Body of pancreas (tissue), 4 donors: ENCODE data around the gene CFAP97D1. TPM values are rescaled to one million over a fixed set of nuclear protein-coding genes. Genes with fewer than 3 reads are reported as not detected.
A peak's percentile ranks its signal among the peaks of the same experiment; 100 is the strongest.

Experiments
- ATAC-seq: fragments of 150-250 bp; one replicate; pipeline ENCODE4 v1.9.1; 2016
- DNase-seq, 4 donors: peaks; one replicate each; pipeline ENCODE4 v3.0.0-alpha.2; 2019
- H3K27ac ChIP-seq, 4 donors: fragments of 200-600 bp; sonication (generic); 1 replicate in 3 of 4; 2 replicates in 1 of 4; pipeline versions ENCODE4 v1.5.1 to v1.6.1; 2016 to 2019; ENCODE audit warnings: mild to moderate bottlenecking in 1 of 4, mixed read lengths in 1 of 4, moderate library complexity in 1 of 4
- H3K27me3 ChIP-seq, 2 donors: fragments of 200-600 bp; sonication (generic); one replicate each; pipeline ENCODE4 v1.6.0; 2016; ENCODE audit warnings: mild to moderate bottlenecking in 1 of 2
- H3K36me3 ChIP-seq, 2 donors: fragments of 200-600 bp; sonication (generic); replicated peaks in 1 of 2; 2 replicates each; pipeline ENCODE4 v1.5.1; 2016; ENCODE audit warnings: low read depth in 2 of 2; ENCODE audit not compliant: insufficient read depth in 1 of 2
- H3K4me1 ChIP-seq: fragments of 200-600 bp; sonication (generic); one replicate; pipeline ENCODE4 v1.6.0; 2016
- H3K4me3 ChIP-seq, 2 donors: fragments of 200-600 bp; sonication (generic); 1 replicate in 1 of 2; 2 replicates in 1 of 2; pipeline ENCODE4 v1.5.1; 2016 to 2019
- H3K9me3 ChIP-seq, 3 donors: fragments of 200-600 bp; sonication (generic); 1 replicate in 2 of 3; 2 replicates in 1 of 3; pipeline ENCODE4 v1.5.1; 2016
- CTCF ChIP-seq, 7 experiments: fragments of 450-650 bp in 4 of 7; fragments of 200-600 bp in 3 of 7; sonication (generic) in 3 of 7; IDR thresholded peaks; one replicate each; pipeline ENCODE4 v1.5.1; 2016 to 2019; ENCODE audit warnings: antibody characterized with exemption in 7 of 7
- POLR2A ChIP-seq, 3 donors: fragments of 450-650 bp; IDR thresholded peaks; one replicate each; pipeline ENCODE4 v1.6.1; 2016; ENCODE audit warnings: antibody characterized with exemption in 3 of 3, mild to moderate bottlenecking in 2 of 3
- WGBS, 2 donors: methylation state at CpG; one replicate each; pipeline ENCODE4 v1.1.5; 2017; 5-methylcytosine and 5-hydroxymethylcytosine counted together
- intact Hi-C: fragments of 100-400 bp; cut with DNase I; formaldehyde crosslinking; loops from one replicate; pipeline ENCODE4 v1.15.1; 2023
- total RNA-seq, 2 donors: library from RNA; depleted of rRNA; stranded (reverse); fragments of >200 nt; gene quantifications; one replicate each; pipeline ENCODE4 v1.1.0, GENCODE V29; 2016

The CFAP97D1 gene
- total RNA-seq, 2 donors from 2014 or later: not detected

GRCh38 chr17:43822570-43823190 lies 42.4 kb downstream of the CFAP97D1 start:
- TF ChIP-seq CTCF (IDR thresholded peaks at IDR 0.05): no peak
- no peak for TF ChIP-seq POLR2A (IDR thresholded peaks at IDR 0.05)
- ATAC-seq (no peak), DNase-seq (no peak)
- Histone ChIP-seq H3K4me3 (no peak overlapping the region), H3K27me3 (no peaks in the 10 kb centered on the region), H3K9me3 (no peaks in the 10 kb centered on the region), H3K36me3 (no peaks in the 10 kb centered on the region), H3K4me1 (no peaks in the 10 kb centered on the region), H3K27ac (no peak overlapping the region)
- WGBS, 2 donors: 86 to 91% methylated on average over 5 of the region's 5 CpGs
- intact Hi-C loops: no loop called here

GRCh38 chr17:43823350-43824084 lies 43.3 kb downstream of the CFAP97D1 start:
- peak in 1 of 4 donors; percentile 33 for DNase-seq

GRCh38 chr17:43825567-43825966 lies 45.3 kb downstream of the CFAP97D1 start:
- no peak for ATAC-seq
- H3K27me3 ChIP-seq: no peaks in the 10 kb centered on the region
- no peak overlapping the region for H3K27ac ChIP-seq
- TF ChIP-seq CTCF (IDR thresholded peaks at IDR 0.05): no peak
- no peak for TF ChIP-seq POLR2A (IDR thresholded peaks at IDR 0.05)
- intact Hi-C loops: no loop called here
- H3K9me3 ChIP-seq: no peaks in the 10 kb centered on the region
- WGBS, 2 donors: 91 to 100% methylated on average over 1 to 12 of the region's 12 CpGs
- H3K4me3 ChIP-seq: no peak overlapping the region
- DNase-seq: no peak
- no peaks in the 10 kb centered on the region for H3K36me3 ChIP-seq
- no peaks in the 10 kb centered on the region for H3K4me1 ChIP-seq

More at GRCh38 chr17:43823350-43824084, 43.3 kb downstream of the CFAP97D1 start:
- Histone ChIP-seq H3K9me3 (no peaks in the 10 kb centered on the region), H3K27ac (peak overlapping the region in 1 of 4 donors; percentile 39), H3K4me1 (no peaks in the 10 kb centered on the region), H3K36me3 (no peaks in the 10 kb centered on the region), H3K4me3 (no peak overlapping the region), H3K27me3 (no peaks in the 10 kb centered on the region)
- 70 to 74% methylated on average over 10 of the region's 10 CpGs for WGBS, 2 donors
- intact Hi-C loops: no loop called here
- no peak for TF ChIP-seq CTCF (IDR thresholded peaks at IDR 0.05)
- TF ChIP-seq POLR2A (IDR thresholded peaks at IDR 0.05): no peak
- ATAC-seq: peak; percentile 30

GRCh38 chr17:43826206-43826605 lies 46.0 kb downstream of the CFAP97D1 start:
- 88 to 91% methylated on average over 6 to 7 of the region's 7 CpGs for WGBS, 2 donors
- intact Hi-C loops: no loop called here

More at GRCh38 chr17:43826206-43826605, 46.0 kb downstream of the CFAP97D1 start:
- Histone ChIP-seq H3K36me3 (no peaks in the 10 kb centered on the region), H3K27me3 (no peaks in the 10 kb centered on the region), H3K4me3 (no peak overlapping the region), H3K4me1 (peaks cover 4% of the 10 kb centered on the region), H3K27ac (no peak overlapping the region), H3K9me3 (no peaks in the 10 kb centered on the region)
- DNase-seq (no peak), ATAC-seq (no peak)
- TF ChIP-seq CTCF (IDR thresholded peaks at IDR 0.05): no peak
- TF ChIP-seq POLR2A (IDR thresholded peaks at IDR 0.05): no peak
